ENCODE measurements around the gene IFT80.
"Not testable (repeated sequence)": the region's sequence is repeated elsewhere in the genome, so short reads cannot be mapped to it uniquely, and the experiment has no call there.

IFT80 gene

GRCh38 chr3:160265088-160265487, 133.9 kb downstream of the IFT80 start:
- no peak for DNase-seq (ENCODE audit: low spot score)

- DNase-seq (ENCODE audit: low spot score) = no peak
Observed at GRCh38 chr3:160260587-160261270, 138.3 kb downstream of the IFT80 start.

- DNase-seq (ENCODE audit: low spot score) = no peak
Observed at GRCh38 chr3:160259589-160259988, 139.4 kb downstream of the IFT80 start.

GRCh38 chr3:160257606-160258005, 141.4 kb downstream of the IFT80 start:
- DNase-seq (ENCODE audit: low spot score) = no peak

- no peak for DNase-seq (ENCODE audit: low spot score)
Observed at GRCh38 chr3:160253298-160253697, 145.7 kb downstream of the IFT80 start.

GRCh38 chr3:160247766-160248165, 151.3 kb downstream of the IFT80 start:
- DNase-seq (ENCODE audit: low spot score) = no peak

GRCh38 chr3:160245261-160245800, 153.7 kb downstream of the IFT80 start:
- no peak for DNase-seq (ENCODE audit: low spot score)

GRCh38 chr3:160240719-160241118, 158.3 kb downstream of the IFT80 start:
- not testable (repeated sequence) for DNase-seq (ENCODE audit: low spot score)

- DNase-seq (ENCODE audit: low spot score) = no peak
Observed at GRCh38 chr3:160232014-160232413, 167.0 kb downstream of the IFT80 start.

- DNase-seq (ENCODE audit: low spot score) = no peak
Observed at GRCh38 chr3:160227419-160227818, 171.6 kb downstream of the IFT80 start.

GRCh38 chr3:160226026-160226907, 172.8 kb downstream of the IFT80 start:
- DNase-seq (ENCODE audit: low spot score) = peak; percentile 45

- DNase-seq (ENCODE audit: low spot score) = peak; percentile 77
Observed at GRCh38 chr3:160225176-160226025, 173.6 kb downstream of the IFT80 start, which contains the start of gene C3orf80. Gene C3orf80, plus strand, starts transcription at chr3:160225422. Its CDS starts 214 bp downstream, at chr3:160225636.

- no peak for DNase-seq (ENCODE audit: low spot score)
Observed at GRCh38 chr3:160224811-160225175, 174.2 kb downstream of the IFT80 start.

GRCh38 chr3:160224256-160224655, 174.8 kb downstream of the IFT80 start:
- no peak for DNase-seq (ENCODE audit: low spot score)

- no peak for DNase-seq (ENCODE audit: low spot score)
Observed at GRCh38 chr3:160221019-160221418, 178.0 kb downstream of the IFT80 start.

- no peak for DNase-seq (ENCODE audit: low spot score)
Observed at GRCh38 chr3:160220038-160220437, 179.0 kb downstream of the IFT80 start.

- no peak for DNase-seq (ENCODE audit: low spot score)
Observed at GRCh38 chr3:160218136-160218535, 180.9 kb downstream of the IFT80 start.

GRCh38 chr3:160217675-160218074, 181.3 kb downstream of the IFT80 start:
- no peak for DNase-seq (ENCODE audit: low spot score)

GRCh38 chr3:160213191-160213590, 185.8 kb downstream of the IFT80 start:
- DNase-seq (ENCODE audit: low spot score) = no peak

GRCh38 chr3:160210799-160211221, 188.2 kb downstream of the IFT80 start:
- no peak for DNase-seq (ENCODE audit: low spot score)

GRCh38 chr3:160210341-160210740, 188.7 kb downstream of the IFT80 start:
- DNase-seq (ENCODE audit: low spot score) = no peak

Data from iPS-NIHi11 (cell line).